ENCODE data around the gene TRIM5.
"Not testable (repeated sequence)": the region's sequence is repeated elsewhere in the genome, so short reads cannot be mapped to it uniquely, and the experiment has no call there.

Gene TRIM5

GRCh38 chr11:5688482-5688881 is 3.6 kb upstream of the TRIM5 start:
- no peak for DNase-seq

GRCh38 chr11:5686426-5686825 is 1.6 kb upstream of the TRIM5 start:
- DNase-seq = no peak

- no peak for DNase-seq
These were observed 733 bp downstream of the TRIM5 start for GRCh38 chr11:5684036-5684645.

GRCh38 chr11:5683620-5684019 is 1.3 kb downstream of the TRIM5 start:
- DNase-seq = not testable (repeated sequence)

- not testable (repeated sequence) for DNase-seq
These were observed 1.9 kb downstream of the TRIM5 start for GRCh38 chr11:5682890-5683441.

- DNase-seq = no peak
These were observed 5.1 kb downstream of the TRIM5 start for GRCh38 chr11:5679811-5680210.

GRCh38 chr11:5674391-5674790 is 10.5 kb downstream of the TRIM5 start:
- no peak for DNase-seq

- DNase-seq = no peak
These were observed 13.0 kb downstream of the TRIM5 start for GRCh38 chr11:5671831-5672230.

- DNase-seq = no peak
These were observed 18.5 kb downstream of the TRIM5 start for GRCh38 chr11:5666402-5666793.

- DNase-seq = no peak
These were observed 19.0 kb downstream of the TRIM5 start for GRCh38 chr11:5665746-5666401.

- DNase-seq = no peak
These were observed 19.8 kb downstream of the TRIM5 start for GRCh38 chr11:5665051-5665570.

GRCh38 chr11:5663511-5663910 is 21.4 kb downstream of the TRIM5 start:
- DNase-seq = no peak

GRCh38 chr11:5658318-5658717 is 26.6 kb downstream of the TRIM5 start:
- no peak for DNase-seq

GRCh38 chr11:5656956-5657355 is 27.9 kb downstream of the TRIM5 start:
- not testable (repeated sequence) for DNase-seq

GRCh38 chr11:5655474-5655873 is 29.4 kb downstream of the TRIM5 start:
- no peak for DNase-seq

GRCh38 chr11:5646139-5646538 is 38.7 kb downstream of the TRIM5 start:
- DNase-seq = no peak

- DNase-seq = no peak
These were observed 41.3 kb downstream of the TRIM5 start for GRCh38 chr11:5643585-5643984.

- no peak for DNase-seq
These were observed 44.9 kb downstream of the TRIM5 start for GRCh38 chr11:5639953-5640352.

- DNase-seq = no peak
These were observed 52.8 kb downstream of the TRIM5 start for GRCh38 chr11:5631969-5632635.

GRCh38 chr11:5631417-5631816 is 53.5 kb downstream of the TRIM5 start:
- no peak for DNase-seq

- no peak for DNase-seq
These were observed 58.7 kb downstream of the TRIM5 start for GRCh38 chr11:5626196-5626595.

GRCh38 chr11:5625281-5625680 is 59.6 kb downstream of the TRIM5 start:
- DNase-seq = no peak

GRCh38 chr11:5624489-5625279 is 60.2 kb downstream of the TRIM5 start, which contains the start of gene TRIM34:
TRIM34 (plus strand) TSS chr11:5625001; CDS start chr11:5632332, 7,331 bp downstream.
- DNase-seq = peak in 1 of 2 experiments; percentile 51
